SK-N-SH treated with all-trans-retinoic acid at 6 μM for 48 hours (cell line): ENCODE measurements around the gene HNF4A.

Experiments
- ATAC-seq: fragments of 200-7000 bp; cut with Tn5 transposase; 3 replicates; pipeline ENCODE4 v1.9.1; 2020; ENCODE audit warnings: mild to moderate bottlenecking, moderate library complexity
- ARNTL ChIP-seq: fragments of 450-650 bp; formaldehyde crosslinking; IDR thresholded peaks from 2 replicates; pipeline ENCODE4 v1.5.0; 2020; ENCODE audit warnings: low read depth, mild to moderate bottlenecking, moderate library complexity, borderline replicate concordance
- BACH2 ChIP-seq: fragments of 250-450 bp; sonication (Bioruptor Pico); IDR thresholded peaks from 2 replicates; pipeline ENCODE4 v1.9.0; 2021; ENCODE audit warnings: mild to moderate bottlenecking, borderline replicate concordance
- CREB5 ChIP-seq: fragments of 250-450 bp; sonication (Bioruptor Pico); IDR thresholded peaks from 2 replicates; pipeline ENCODE4 v1.5.1; 2020; ENCODE audit warnings: low read depth, mild to moderate bottlenecking, moderate library complexity
- CSDC2 ChIP-seq: fragments of 250-450 bp; sonication (Bioruptor Pico); IDR thresholded peaks from 2 replicates; pipeline ENCODE4 v1.5.0; 2020; ENCODE audit warnings: mild to moderate bottlenecking, moderate library complexity
- CSRNP3 ChIP-seq: fragments of 250-450 bp; sonication (Bioruptor Pico); IDR thresholded peaks from 2 replicates; pipeline ENCODE4 v1.5.1; 2021; ENCODE audit warnings: mild to moderate bottlenecking, moderate library complexity
- ESRRG ChIP-seq: fragments of 250-450 bp; sonication (Bioruptor Pico); IDR thresholded peaks from 2 replicates; pipeline ENCODE4 v1.6.1; 2021; ENCODE audit warnings: mild to moderate bottlenecking
- GLIS3 ChIP-seq: fragments of 250-450 bp; sonication (Bioruptor Pico); IDR thresholded peaks from 2 replicates; pipeline ENCODE4 v1.5.0; 2020; ENCODE audit warnings: mild to moderate bottlenecking, moderate library complexity
- ISL1 ChIP-seq: fragments of 250-450 bp; sonication (Bioruptor Pico); IDR thresholded peaks from 2 replicates; pipeline ENCODE4 v2.1.2; 2022; ENCODE audit warnings: mild to moderate bottlenecking, moderate library complexity
- OSR1 ChIP-seq: fragments of 250-450 bp; sonication (Bioruptor Pico); IDR thresholded peaks from 2 replicates; pipeline ENCODE4 v1.8.0; 2022; ENCODE audit warnings: moderate library complexity, mild to moderate bottlenecking, inconsistent platforms
- PATZ1 ChIP-seq: fragments of 250-450 bp; sonication (Bioruptor Pico); IDR thresholded peaks from 2 replicates; pipeline ENCODE4 v1.8.0; 2020; ENCODE audit warnings: mild to moderate bottlenecking, moderate library complexity, borderline replicate concordance
- POU6F1 ChIP-seq: fragments of 250-450 bp; sonication (Bioruptor Pico); IDR thresholded peaks from 2 replicates; pipeline ENCODE4 v1.8.0; 2021; ENCODE audit warnings: low read depth, mild to moderate bottlenecking, moderate library complexity, borderline replicate concordance
- PPARA ChIP-seq: fragments of 250-450 bp; sonication (Bioruptor Pico); IDR thresholded peaks from 2 replicates; pipeline ENCODE4 v1.5.0; 2020; ENCODE audit warnings: mild to moderate bottlenecking, borderline replicate concordance
- RARB ChIP-seq: fragments of 250-450 bp; sonication (Bioruptor Pico); IDR thresholded peaks from 2 replicates; pipeline ENCODE4 v1.8.0; 2021; ENCODE audit warnings: mild to moderate bottlenecking, moderate library complexity
- SNAI2 ChIP-seq: fragments of 250-450 bp; sonication (Bioruptor Pico); IDR thresholded peaks from 2 replicates; pipeline ENCODE4 v1.5.0; 2020; ENCODE audit warnings: mild to moderate bottlenecking, moderate library complexity
- TCF4 ChIP-seq: fragments of 250-450 bp; sonication (Bioruptor Pico); IDR thresholded peaks from 2 replicates; pipeline ENCODE4 v1.8.0; 2021; ENCODE audit warnings: mild to moderate bottlenecking, moderate library complexity, borderline replicate concordance
- TOX ChIP-seq: fragments of 250-450 bp; sonication (Bioruptor Pico); IDR thresholded peaks from 2 replicates; pipeline ENCODE4 v1.8.0; 2021; ENCODE audit warnings: mild to moderate bottlenecking, moderate library complexity, borderline replicate concordance
- TSHZ2 ChIP-seq: fragments of 250-450 bp; sonication (Bioruptor Pico); IDR thresholded peaks from 2 replicates; pipeline ENCODE4 v1.5.0; 2020; ENCODE audit warnings: mild to moderate bottlenecking, moderate library complexity
- ZC3H10 ChIP-seq: fragments of 250-450 bp; sonication (Bioruptor Pico); IDR thresholded peaks from 2 replicates; pipeline ENCODE4 v1.5.1; 2021; ENCODE audit warnings: mild to moderate bottlenecking, moderate library complexity
- ZFP3 ChIP-seq: fragments of 250-450 bp; sonication (Bioruptor Pico); IDR thresholded peaks from 2 replicates; pipeline ENCODE4 v1.5.0; 2020; ENCODE audit warnings: mild to moderate bottlenecking, moderate library complexity
- ZFP30 ChIP-seq: fragments of 450-650 bp; formaldehyde crosslinking; IDR thresholded peaks from 2 replicates; pipeline ENCODE4 v1.5.0; 2022; ENCODE audit warnings: mild to moderate bottlenecking, moderate library complexity
- ZNF565 ChIP-seq: fragments of 450-650 bp; formaldehyde crosslinking; conservative IDR thresholded peaks from 2 replicates; pipeline ENCODE4 v1.5.0; 2020; ENCODE audit warnings: low read depth, mild to moderate bottlenecking, moderate library complexity
- ZNF70 ChIP-seq: fragments of 450-650 bp; formaldehyde crosslinking; IDR thresholded peaks from 2 replicates; pipeline ENCODE4 v1.5.0; 2020; ENCODE audit warnings: mild to moderate bottlenecking, moderate library complexity
- ZNF8 ChIP-seq: fragments of 450-650 bp; formaldehyde crosslinking; IDR thresholded peaks from 2 replicates; pipeline ENCODE4 v1.5.0; 2020; ENCODE audit warnings: mild to moderate bottlenecking, moderate library complexity

HNF4A gene

GRCh38 chr20:44412402-44413144, 57.1 kb downstream of the HNF4A start:
- TF ChIP-seq CREB5 (CRISPR knock-in tag) (no peak), ZNF70 (CRISPR knock-in tag) (no peak), ARNTL (CRISPR knock-in tag) (no peak), ZFP30 (CRISPR knock-in tag) (no peak), PATZ1 (CRISPR knock-in tag) (no peak), SNAI2 (CRISPR knock-in tag) (no peak), POU6F1 (CRISPR knock-in tag) (no peak), ZFP3 (CRISPR knock-in tag) (no peak), ZNF565 (no peak), RARB (CRISPR knock-in tag) (no peak), BACH2 (CRISPR knock-in tag) (no peak), GLIS3 (CRISPR knock-in tag) (no peak), ESRRG (CRISPR knock-in tag) (no peak), ISL1 (CRISPR knock-in tag) (no peak), CSDC2 (no peak), PPARA (CRISPR knock-in tag) (no peak), TCF4 (CRISPR knock-in tag) (no peak), ZNF8 (CRISPR knock-in tag) (no peak)
- TF ChIP-seq, all 23 proteins: peak for 0
- no peak; the same call in 2 of the 3 replicates for ATAC-seq

- ATAC-seq = no peak
- TF ChIP-seq CSRNP3 (CRISPR knock-in tag) = no peak
- no peak for TF ChIP-seq PPARA (CRISPR knock-in tag)
- TF ChIP-seq ESRRG (CRISPR knock-in tag) = no peak
- no peak for TF ChIP-seq ZC3H10
- TF ChIP-seq CREB5 (CRISPR knock-in tag) = no peak
- no peak for TF ChIP-seq PATZ1 (CRISPR knock-in tag)
- TF ChIP-seq RARB (CRISPR knock-in tag) = no peak
- TF ChIP-seq ZNF70 (CRISPR knock-in tag) = no peak
- TF ChIP-seq BACH2 (CRISPR knock-in tag) = no peak
- TF ChIP-seq ZFP3 (CRISPR knock-in tag) = no peak
- no peak for TF ChIP-seq ARNTL (CRISPR knock-in tag)
- no peak for TF ChIP-seq OSR1 (CRISPR knock-in tag)
- no peak for TF ChIP-seq TSHZ2 (CRISPR knock-in tag)
- no peak for TF ChIP-seq GLIS3 (CRISPR knock-in tag)
- TF ChIP-seq ZFP30 (CRISPR knock-in tag) = no peak
- no peak for TF ChIP-seq TOX
- no peak for TF ChIP-seq ISL1 (CRISPR knock-in tag)
- TF ChIP-seq ZNF8 (CRISPR knock-in tag) = no peak
- TF ChIP-seq SNAI2 (CRISPR knock-in tag) = no peak
Measured at GRCh38 chr20:44413575-44414345, 58.3 kb downstream of the HNF4A start.
